ENCODE data around the gene CXXC1. TPM values are rescaled to one million over a fixed set of nuclear protein-coding genes. Genes with fewer than 3 reads are reported as not detected.
A peak's percentile ranks its signal among the peaks of the same experiment; 100 is the strongest.

The CXXC1 gene
- total and polyA plus RNA-seq, 2 of the 13 experiments (the other 11 are each of a cell fraction or from before 2014, with no cell fraction given), result 32.9 to 39.0 TPM

- TF ChIP-seq ZNF609 (CRISPR knock-in tag; IDR thresholded peaks at IDR 0.05; ENCODE audit: borderline replicate concordance), result peak; percentile 37; the same call in 1 of the 2 replicates
- no peak for TF ChIP-seq TOE1 (CRISPR knock-in tag; IDR thresholded peaks at IDR 0.05)
- TF ChIP-seq ETV6 (CRISPR knock-in tag; conservative IDR thresholded peaks at IDR 0.05), result no peak
- TF ChIP-seq SKIL (CRISPR knock-in tag; IDR thresholded peaks at IDR 0.05; ENCODE audit: borderline replicate concordance), result no peak
- no peak for TF ChIP-seq SNAI1 (CRISPR knock-in tag; IDR thresholded peaks at IDR 0.05; ENCODE audit: borderline replicate concordance)
- peak; percentile 8; the same call in 1 of the 2 replicates for TF ChIP-seq ZBTB43 (CRISPR knock-in tag; conservative IDR thresholded peaks at IDR 0.05)
- no peak for TF ChIP-seq GABPA (IDR thresholded peaks at IDR 0.05; ENCODE audit: low read depth, low read length)
- TF ChIP-seq GABPA (CRISPR knock-in tag; IDR thresholded peaks at IDR 0.05; ENCODE audit: low read depth), result peak; percentile 95
- TF ChIP-seq ZNF512 (CRISPR knock-in tag; IDR thresholded peaks at IDR 0.05), result no peak
- no peak; the same call in 1 of the 2 replicates for TF ChIP-seq SSRP1 (CRISPR knock-in tag; IDR thresholded peaks at IDR 0.05)
- peak; percentile 27; the same call in 1 of the 2 replicates for TF ChIP-seq STAG1 (CRISPR knock-in tag; IDR thresholded peaks at IDR 0.05)
- peak; percentile 73 for TF ChIP-seq ZNF543 (CRISPR knock-in tag; IDR thresholded peaks at IDR 0.05)
- 0 out of 2 replicates have a peak, but pooled peaks have one; percentile 45 for TF ChIP-seq MXD1 (CRISPR knock-in tag; IDR thresholded peaks at IDR 0.05)
- TF ChIP-seq ZNF251 (CRISPR knock-in tag; IDR thresholded peaks at IDR 0.05), result no peak
- peak; percentile 82 for TF ChIP-seq KMT2B (CRISPR knock-in tag; IDR thresholded peaks at IDR 0.05)
- no peak for TF ChIP-seq ZNF383 (CRISPR knock-in tag; IDR thresholded peaks at IDR 0.05; ENCODE audit: borderline replicate concordance)
Measured at GRCh38 chr18:50287441-50288347, at the start of gene CXXC1 (continued).
